Activated CD8-positive, alpha-beta memory T cell treated with anti-CD3 and anti-CD28 coated beads, Interleukin-2, amount 50 U/mL, for 4 hours (primary cell): ENCODE data around the gene SRXN1.
"Not testable (repeated sequence)": the region's sequence is repeated elsewhere in the genome, so short reads cannot be mapped to it uniquely, and the experiment has no call there.

ENCODE experiments used
- DNase-seq: peaks from one replicate; pipeline ENCODE4 v3.0.0-alpha.2; 2020

Gene SRXN1

DNA sequence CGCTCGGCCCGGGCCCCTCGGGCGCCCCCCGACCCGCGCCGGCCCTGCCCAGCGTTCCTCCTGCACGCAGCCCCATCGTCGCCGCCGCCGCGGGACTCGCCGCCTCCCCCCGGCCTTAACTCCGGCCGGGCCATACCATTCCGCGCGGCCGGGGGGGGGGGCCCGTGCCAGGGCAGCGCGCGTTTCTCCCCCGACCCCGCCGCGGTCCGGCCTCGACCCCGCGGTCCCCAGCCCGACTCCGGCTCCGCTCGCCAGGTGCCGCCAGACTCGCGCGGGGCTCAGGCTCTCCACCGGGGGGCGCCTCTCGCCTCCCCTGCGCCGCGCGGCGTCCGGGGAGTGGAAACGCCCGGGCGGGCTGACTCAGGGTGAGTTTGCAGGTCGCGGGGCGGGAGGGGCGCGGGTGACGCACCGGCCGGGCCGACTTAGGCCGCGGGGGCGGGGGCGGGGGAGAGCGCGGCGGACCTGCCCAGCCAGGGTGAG, at the start of gene SRXN1:
Gene SRXN1 (minus strand): TSS at position 91 of the 480 bp plus-strand sequence. CDS start 15 bp downstream, at position 76.
- peak; percentile 85 for DNase-seq

DNA sequence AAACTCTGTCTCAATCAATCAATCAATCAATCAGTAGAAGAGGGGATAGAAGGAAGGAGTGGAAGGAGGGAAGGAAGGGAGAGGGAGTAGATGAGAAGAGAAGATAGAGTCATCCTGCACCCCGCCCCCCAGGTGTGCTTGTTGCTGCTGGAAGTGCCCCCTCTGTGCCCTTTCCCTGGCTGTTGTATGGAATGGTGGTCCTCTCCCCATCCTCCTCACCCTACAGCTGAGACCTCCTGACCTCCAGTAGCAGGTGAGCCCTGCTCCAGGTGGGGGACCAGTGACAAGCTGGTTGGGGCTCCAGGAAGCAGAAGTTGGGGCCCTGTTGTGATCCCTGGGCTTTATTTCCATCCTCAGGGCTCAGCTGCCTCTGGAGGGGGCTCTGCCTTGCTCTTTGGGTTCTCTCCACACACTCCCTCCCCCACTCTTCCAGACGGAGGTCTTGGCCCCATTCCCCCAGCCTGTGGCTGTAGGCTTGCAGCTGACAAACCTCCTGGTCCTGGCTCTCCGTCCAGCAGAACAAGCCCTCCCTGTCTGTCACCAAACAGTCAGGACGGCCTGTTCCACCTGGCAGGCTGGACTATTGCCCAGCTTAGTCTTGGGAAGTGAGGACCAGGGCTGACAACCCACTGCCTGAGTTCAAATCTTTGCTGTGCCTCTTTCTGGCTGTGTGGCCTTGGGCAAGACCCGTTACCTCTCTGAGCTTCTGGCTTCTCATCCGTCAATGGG, 48.6 kb upstream of the SRXN1 start:
- no peak for DNase-seq

- DNase-seq: no peak
Measured at GRCh38 chr20:699811-700338, 46.9 kb upstream of the SRXN1 start.

DNA sequence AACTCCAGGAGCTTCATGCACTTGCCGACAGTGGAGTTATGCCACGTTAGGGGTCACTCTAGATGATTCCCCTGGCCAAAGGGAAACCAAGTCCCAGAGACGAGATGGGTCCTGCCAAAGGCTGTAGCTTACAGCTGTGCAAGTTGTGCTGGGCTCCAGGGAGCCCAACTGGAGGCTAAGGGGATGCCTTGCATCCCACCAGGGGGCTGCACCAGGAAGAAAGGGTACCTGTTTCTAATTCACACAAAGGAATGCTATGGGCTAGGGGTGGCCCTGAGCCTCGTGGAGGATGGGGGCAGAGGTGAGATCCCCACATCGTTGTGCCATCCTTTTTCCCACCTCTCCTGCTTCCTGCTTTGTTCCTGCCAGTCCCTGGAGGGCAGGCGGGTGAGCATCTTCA, 46.3 kb upstream of the SRXN1 start:
- no peak for DNase-seq

DNA sequence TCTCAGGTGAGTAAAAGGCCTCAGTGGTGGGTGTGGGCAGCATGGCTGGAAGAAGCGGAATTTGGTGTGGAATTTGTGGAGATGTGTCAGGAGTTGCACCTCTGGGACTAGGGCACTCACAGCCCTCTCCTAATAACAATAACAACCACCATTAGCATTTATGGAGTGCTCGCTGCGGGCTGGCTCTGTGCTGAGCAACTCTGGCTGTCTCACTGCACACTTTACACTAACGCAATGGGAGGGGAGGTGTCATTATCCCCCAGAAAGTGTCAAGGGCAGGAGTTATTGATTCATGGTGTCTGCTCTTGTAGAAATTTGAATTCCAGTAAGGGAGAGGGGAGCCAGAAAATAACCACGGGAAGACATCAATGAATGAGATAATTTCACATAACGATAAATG, 45.3 kb upstream of the SRXN1 start:
- DNase-seq: no peak

GRCh38 chr20:697826-698225, 44.8 kb upstream of the SRXN1 start:
- no peak for DNase-seq

GRCh38 chr20:695165-695866, 42.3 kb upstream of the SRXN1 start:
- DNase-seq: no peak

DNA sequence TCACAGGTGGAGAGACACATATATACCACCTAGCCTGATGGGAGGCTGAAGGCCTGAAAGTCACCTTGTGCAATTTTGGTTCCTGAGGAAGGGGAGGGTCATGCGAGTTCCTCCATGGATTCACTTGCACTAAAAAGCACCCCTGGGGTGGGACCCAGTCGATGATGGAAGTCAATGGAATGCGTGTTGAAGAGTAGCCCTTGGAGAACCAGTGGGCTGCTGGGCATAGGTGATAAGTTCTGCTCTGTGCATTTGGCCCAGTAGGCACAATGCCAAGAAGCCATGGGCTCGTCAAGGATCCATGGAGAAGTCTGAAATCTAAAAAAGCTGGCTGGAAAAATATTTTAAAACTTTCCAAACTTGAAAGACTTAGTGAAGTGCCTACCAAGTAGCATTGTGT, 41.5 kb upstream of the SRXN1 start:
- DNase-seq: no peak

GRCh38 chr20:693786-694185, 40.8 kb upstream of the SRXN1 start:
- DNase-seq: not testable (repeated sequence)

DNA sequence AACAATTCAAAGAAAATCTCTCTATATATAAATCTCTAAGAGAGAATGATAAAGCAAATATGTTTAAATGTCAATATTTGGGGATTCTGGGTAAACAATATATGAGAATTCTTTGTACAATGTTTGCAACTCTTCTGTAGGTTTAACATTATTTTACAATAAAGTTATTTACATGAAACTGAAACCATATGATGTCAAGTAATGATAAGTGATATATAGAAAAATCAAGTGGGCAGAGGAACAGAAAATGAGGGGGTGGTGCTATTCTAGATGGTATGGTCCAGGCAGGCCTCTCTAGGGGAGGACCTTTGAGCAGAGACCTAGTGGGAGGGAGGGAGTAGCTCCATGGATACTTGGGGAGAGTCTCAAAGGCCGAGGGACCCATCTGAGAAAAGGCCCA, 39.0 kb upstream of the SRXN1 start:
- DNase-seq: no peak

GRCh38 chr20:689947-690346, 36.9 kb upstream of the SRXN1 start:
- no peak for DNase-seq

DNA sequence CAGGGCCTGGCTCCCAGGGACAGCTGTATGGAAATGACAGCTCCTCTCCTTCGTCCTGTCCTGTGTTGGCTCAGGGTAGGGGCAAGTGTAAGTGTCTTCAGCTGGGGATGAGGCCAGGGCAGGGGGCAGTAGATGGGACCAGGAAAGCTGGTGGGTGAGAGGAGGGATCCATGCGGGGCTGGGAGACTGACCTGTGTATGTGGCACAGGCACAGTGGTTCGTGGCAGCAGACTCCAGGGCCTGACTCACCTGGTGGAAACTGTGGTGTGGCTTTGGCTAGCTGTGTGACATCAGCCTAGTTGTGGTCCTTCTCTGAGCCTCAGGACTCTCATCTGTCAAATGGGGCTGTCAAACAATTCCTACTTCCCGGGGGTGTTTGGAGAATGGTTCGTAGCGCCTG, 36.3 kb upstream of the SRXN1 start:
- DNase-seq: no peak

- no peak for DNase-seq
Measured at GRCh38 chr20:688809-689212, 35.8 kb upstream of the SRXN1 start.

DNA sequence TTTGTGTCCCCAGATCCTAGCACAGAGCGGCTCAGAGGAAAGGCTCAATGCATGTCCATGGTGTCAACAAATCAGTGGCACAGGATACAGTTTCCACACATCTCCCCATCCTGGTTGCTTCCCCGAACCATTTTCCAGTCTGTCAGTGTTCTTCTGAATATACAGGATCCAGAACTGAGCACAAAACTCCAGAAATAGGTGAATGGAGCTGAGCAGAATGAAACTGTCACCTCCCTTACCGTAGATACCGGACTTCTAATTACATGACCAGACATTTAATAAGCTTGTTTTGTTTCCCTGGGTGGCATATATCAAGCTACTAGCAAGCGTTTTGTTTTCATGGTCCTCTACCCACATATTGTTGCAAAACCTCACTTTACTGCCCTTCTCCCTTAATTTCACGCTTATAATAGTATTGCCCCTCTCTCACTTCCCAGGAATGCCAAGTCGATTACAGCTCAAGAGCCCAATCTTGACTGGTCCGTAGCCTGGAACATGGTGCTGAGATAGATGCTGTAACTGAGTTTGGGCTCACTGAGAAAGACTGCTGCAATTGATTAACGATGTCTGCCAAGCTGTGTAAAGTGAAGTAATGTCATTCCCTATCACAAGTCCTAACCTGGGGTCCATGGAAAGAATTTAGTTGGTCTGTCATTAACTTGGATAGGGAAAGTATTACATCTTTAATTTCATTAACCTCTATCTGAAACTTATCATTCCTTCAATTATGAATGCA, 34.6 kb upstream of the SRXN1 start:
- no peak for DNase-seq

DNA sequence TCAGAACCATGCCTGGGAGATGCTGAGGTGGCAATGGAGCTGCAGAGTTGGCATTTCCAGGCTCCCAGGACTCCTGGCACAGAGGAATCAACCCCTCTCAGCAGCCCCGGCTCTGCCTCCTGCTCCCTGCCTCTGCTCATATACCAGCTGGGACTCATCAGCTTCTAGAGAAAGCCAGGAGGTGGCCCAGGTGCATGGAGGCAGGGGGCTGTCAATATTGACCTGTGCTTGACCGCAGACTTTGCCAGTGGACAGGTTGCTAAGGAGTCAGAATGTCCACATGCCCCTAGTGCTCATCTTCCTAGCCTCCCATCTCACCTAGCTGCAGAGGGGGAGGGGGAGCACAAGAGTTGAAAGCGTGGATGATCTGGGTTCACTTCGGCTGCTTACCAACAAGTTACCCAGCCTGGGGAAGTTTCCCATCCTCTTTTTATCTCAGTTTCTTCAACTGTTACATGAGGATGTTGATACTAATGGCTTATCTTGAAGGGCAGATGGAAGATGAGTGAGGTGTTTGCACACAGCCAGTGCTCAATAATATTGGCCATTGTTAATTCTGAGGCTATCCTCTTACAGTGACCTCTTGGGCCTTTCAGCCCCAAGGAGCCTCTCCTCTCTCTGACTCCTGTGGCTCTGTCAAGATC, 31.8 kb upstream of the SRXN1 start:
- no peak for DNase-seq

GRCh38 chr20:682123-682522, 29.1 kb upstream of the SRXN1 start:
- no peak for DNase-seq

DNA sequence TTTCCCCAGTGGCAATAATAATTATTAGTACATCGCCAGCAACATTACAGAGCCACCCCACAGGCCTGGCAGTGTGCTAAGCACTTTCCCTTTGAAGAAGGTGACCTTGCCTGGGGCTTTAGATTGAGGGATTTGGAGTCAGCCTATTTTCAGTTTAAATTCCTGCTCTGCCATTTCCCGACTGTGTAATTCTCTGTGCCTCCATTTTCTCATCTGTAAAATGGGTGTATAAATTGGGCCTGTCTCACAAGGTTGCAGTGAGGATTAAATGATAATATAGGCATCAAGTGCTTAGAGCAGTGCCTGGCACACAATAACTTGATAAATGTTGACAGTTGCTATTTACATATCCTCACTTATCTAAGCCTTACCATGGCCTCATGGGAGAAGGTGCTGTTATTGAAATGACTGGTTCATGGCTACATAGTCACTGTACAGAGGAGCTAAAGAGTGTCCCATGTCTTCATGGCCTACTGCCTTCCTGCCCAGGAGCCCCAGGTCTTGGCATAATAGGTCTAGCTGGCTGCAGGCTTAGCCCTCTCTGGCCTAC, 27.7 kb upstream of the SRXN1 start:
- no peak for DNase-seq

DNA sequence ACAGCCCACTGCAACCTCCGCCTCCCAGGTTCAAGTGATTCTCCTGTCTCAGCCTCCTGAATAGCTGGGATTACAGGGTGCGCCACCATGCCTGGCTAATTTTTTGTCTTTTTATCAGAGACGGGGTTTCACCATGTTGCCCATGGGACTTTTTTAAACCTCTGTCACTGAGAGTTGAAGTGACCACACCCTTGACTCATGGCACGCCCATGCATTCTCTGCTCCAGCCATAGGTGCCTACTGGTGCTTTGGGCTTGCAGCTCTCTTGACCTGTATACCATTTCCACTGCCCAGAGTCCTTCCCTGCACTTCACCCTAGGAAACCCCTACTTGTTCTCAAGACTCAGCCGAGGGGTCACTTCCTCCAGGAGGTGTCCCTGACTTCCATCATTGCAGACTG, 25.0 kb upstream of the SRXN1 start:
- no peak for DNase-seq

GRCh38 chr20:676967-677366, 24.0 kb upstream of the SRXN1 start:
- no peak for DNase-seq

GRCh38 chr20:676315-676937, 23.4 kb upstream of the SRXN1 start:
- DNase-seq: no peak

- peak; percentile 66 for DNase-seq
Measured at GRCh38 chr20:675453-676314, 22.7 kb upstream of the SRXN1 start, which contains the start of gene SCRT2. TSS of gene SCRT2 (minus strand) at chr20:675802. CDS start at chr20:675601, 201 bp downstream.
